Measurements from ENCODE around the gene ENPP7. TPM values are rescaled to one million over a fixed set of nuclear protein-coding genes. Genes with fewer than 3 reads are reported as not detected.

ENPP7 gene
- total and polyA plus RNA-seq, 8 donors, result 5.0 TPM; not detected in 7

GRCh38 chr17:79740413-79740812, 9.7 kb downstream of the ENPP7 start:
- Histone ChIP-seq H3K27ac (peak overlapping the region in 1 of 5 donors; percentile 56), H3K27me3 (peaks cover 4 to 79% (median 19%) of the 10 kb centered on the region in 3 donors), H3K4me3 (peak overlapping the region in 1 of 4 donors; percentile 13), H3K36me3 (no peaks in the 10 kb centered on the region), H3K9me3 (no peaks in the 10 kb centered on the region), H3K4me1 (peaks cover 7 to 21% (median 16%) of the 10 kb centered on the region in 4 donors)
- intact Hi-C loops (cut with DNase I; ENCODE audit: low total_unique reads), result no loop called here
- TF ChIP-seq POLR2AphosphoS5 (IDR thresholded peaks at IDR 0.05) (peak in 1 of 3 donors; percentile 28), POLR2A (IDR thresholded peaks at IDR 0.05) (no peak), CTCF (IDR thresholded peaks at IDR 0.05) (no peak)
- WGBS, 5 donors, result 12 to 27% (median 24%) methylated on average over 8 of the region's 8 CpGs
- DNase-seq, result peak in 1 of 2 donors; percentile 92

GRCh38 chr17:79741401-79741750, 10.6 kb downstream of the ENPP7 start:
- peaks cover 4 to 87% (median 22%) of the 10 kb centered on the region in 3 donors for H3K27me3 ChIP-seq
- peaks cover 7 to 21% (median 16%) of the 10 kb centered on the region in 4 donors for H3K4me1 ChIP-seq
- intact Hi-C loops (cut with DNase I; ENCODE audit: low total_unique reads), result no loop called here
- WGBS, 5 donors, result 36 to 60% (median 47%) methylated on average over 4 to 10 of the region's 10 CpGs
- no peaks in the 10 kb centered on the region for H3K9me3 ChIP-seq
- DNase-seq, result no peak
- H3K27ac ChIP-seq, result no peak overlapping the region
- no peak for TF ChIP-seq POLR2A (IDR thresholded peaks at IDR 0.05)
- no peak for TF ChIP-seq CTCF (IDR thresholded peaks at IDR 0.05)
- TF ChIP-seq EP300 (IDR thresholded peaks at IDR 0.05), result no peak
- no peak for TF ChIP-seq POLR2AphosphoS5 (IDR thresholded peaks at IDR 0.05)
- peak overlapping the region in 2 of 4 donors; percentile 20 to 34 for H3K4me3 ChIP-seq
- no peaks in the 10 kb centered on the region for H3K36me3 ChIP-seq

GRCh38 chr17:79741751-79742588, 11.2 kb downstream of the ENPP7 start:
- Histone ChIP-seq H3K36me3 (no peaks in the 10 kb centered on the region), H3K27me3 (peaks cover 4 to 92% (median 28%) of the 10 kb centered on the region in 3 donors), H3K4me3 (peak overlapping the region in 2 of 4 donors; percentile 20 to 34), H3K4me1 (peaks cover 7 to 25% (median 19%) of the 10 kb centered on the region in 4 donors), H3K9me3 (no peaks in the 10 kb centered on the region), H3K27ac (no peak overlapping the region)
- whole genome bisulfite sequencing, 5 donors, result 9 to 26% (median 12%) methylated on average over 21 to 53 of the region's 53 CpGs
- intact Hi-C loops (cut with DNase I; ENCODE audit: low total_unique reads), result no loop called here
- DNase-seq, result peak; percentile 83 to 95
- TF ChIP-seq POLR2A (IDR thresholded peaks at IDR 0.05) (no peak), EP300 (IDR thresholded peaks at IDR 0.05) (no peak), POLR2AphosphoS5 (IDR thresholded peaks at IDR 0.05) (peak in 1 of 3 donors; percentile 44), CTCF (IDR thresholded peaks at IDR 0.05) (peak in 5 of 7 experiments; percentile 77 to 96 (median 90))

- peaks cover 9 to 92% (median 34%) of the 10 kb centered on the region in 3 donors for H3K27me3 ChIP-seq
- H3K4me1 ChIP-seq, result peaks cover 7 to 31% (median 25%) of the 10 kb centered on the region in 4 donors
- H3K36me3 ChIP-seq, result no peaks in the 10 kb centered on the region
- WGBS, 5 donors, result 67 to 90% (median 83%) methylated on average over 1 of the region's 1 CpG; no CpG with 5 or more reads in 1 of the 5 donors
- no peak for TF ChIP-seq EP300 (IDR thresholded peaks at IDR 0.05)
- TF ChIP-seq POLR2AphosphoS5 (IDR thresholded peaks at IDR 0.05), result no peak
- no peak for TF ChIP-seq CTCF (IDR thresholded peaks at IDR 0.05)
- no peak for TF ChIP-seq POLR2A (IDR thresholded peaks at IDR 0.05)
- DNase-seq, result no peak
- H3K9me3 ChIP-seq, result no peaks in the 10 kb centered on the region
- H3K4me3 ChIP-seq, result no peak overlapping the region
- intact Hi-C loops (cut with DNase I; ENCODE audit: low total_unique reads), result no loop called here
- no peak overlapping the region for H3K27ac ChIP-seq
Observed at GRCh38 chr17:79742589-79742918, 11.8 kb downstream of the ENPP7 start.

All from stomach (tissue), 9 donors.